CD4-positive, alpha-beta T cell (primary cell): ENCODE measurements around the gene KCNJ11. TPM values are rescaled to one million over a fixed set of nuclear protein-coding genes. Genes with fewer than 3 reads are reported as not detected.

Experiments used
- ATAC-seq: fragments of 200-7000 bp; cut with Tn5 transposase; one replicate; pipeline ENCODE4 v1.10.0; 2022; ENCODE audit warnings: mild to moderate bottlenecking; ENCODE audit not compliant: poor library complexity
- CTCF ChIA-PET: fragments of 350-600 bp; sonication (Branson Sonifier 250); formaldehyde crosslinking; loops from one replicate; lab custom pipeline; 2021; ENCODE audit warnings: antibody characterized with exemption, inconsistent platforms; lab: Charles Lee
- POLR2A ChIA-PET: fragments of 350-600 bp; sonication (Branson Sonifier 250); formaldehyde crosslinking; loops from one replicate; lab custom pipeline; 2021; ENCODE audit warnings: antibody characterized with exemption, inconsistent platforms; lab: Charles Lee
- DNase-seq, 14 experiments: peaks; one replicate each; pipeline ENCODE4 v3.0.0-alpha.2; 2013 to 2020; ENCODE audit warnings: mixed read lengths in 2 of 14
- H3K27ac ChIP-seq, 2 donors: one replicate each; pipeline versions ENCODE4 v1.5.1 to v1.7.0; 2013; ENCODE audit warnings: low read length in 2 of 2, low read depth in 1 of 2, mild to moderate bottlenecking in 1 of 2
- H3K27me3 ChIP-seq, 2 experiments: 1 replicate in 1 of 2; 2 replicates in 1 of 2; pipeline versions ENCODE4 v1.6.1 to v1.7.0; 2013; ENCODE audit warnings: low read length in 2 of 2, control low read depth in 1 of 2, mild to moderate bottlenecking in 1 of 2, moderate library complexity in 1 of 2; ENCODE audit not compliant: insufficient read depth in 2 of 2, control insufficient read depth in 1 of 2
- H3K36me3 ChIP-seq: one replicate; pipeline ENCODE4 v1.6.1; 2013; ENCODE audit warnings: low read length, control low read depth; ENCODE audit not compliant: insufficient read depth
- H3K4me1 ChIP-seq: one replicate; pipeline ENCODE4 v1.6.1; 2013; ENCODE audit warnings: low read length, control low read depth; ENCODE audit not compliant: insufficient read depth
- H3K4me3 ChIP-seq: one replicate; pipeline ENCODE4 v1.5.1; 2013; ENCODE audit warnings: mild to moderate bottlenecking, low read length, moderate library complexity
- H3K9me3 ChIP-seq, 2 experiments: 1 replicate in 1 of 2; 2 replicates in 1 of 2; pipeline versions ENCODE4 v1.6.1 to v1.7.0; 2013; ENCODE audit warnings: low read length in 2 of 2, mild to moderate bottlenecking in 2 of 2, control low read depth in 1 of 2, moderate library complexity in 1 of 2; ENCODE audit not compliant: control insufficient read depth in 1 of 2, insufficient read depth in 1 of 2
- H3K27ac Mint-ChIP-seq: one replicate; pipeline ENCODE4 v1.8.0; 2020; ENCODE audit warnings: mixed read lengths
- H3K27me3 Mint-ChIP-seq: one replicate; pipeline ENCODE4 v1.8.0; 2021; ENCODE audit warnings: mixed read lengths
- H3K36me3 Mint-ChIP-seq: one replicate; pipeline ENCODE4 v1.8.0; 2021; ENCODE audit warnings: low read depth, mixed read lengths
- H3K4me1 Mint-ChIP-seq: one replicate; pipeline ENCODE4 v1.8.0; 2021; ENCODE audit warnings: low read depth, mixed read lengths
- H3K4me3 Mint-ChIP-seq: one replicate; pipeline ENCODE4 v1.8.0; 2020; ENCODE audit warnings: mild to moderate bottlenecking, mixed read lengths
- H3K9me3 Mint-ChIP-seq: one replicate; pipeline ENCODE4 v1.8.0; 2020; ENCODE audit warnings: mixed read lengths
- CTCF ChIP-seq: fragments of 200-600 bp; IDR thresholded peaks from one replicate; pipeline ENCODE4 v1.8.0; 2022; ENCODE audit warnings: antibody characterized with exemption, mild to moderate bottlenecking
- intact Hi-C, 2 experiments: fragments of 100-400 bp; cut with DNase I in 1 of 2; cut with micrococcal nuclease in 1 of 2; formaldehyde crosslinking; loops; one replicate each; pipeline versions ENCODE4 v1.15.1 to v1.9.0; 2023 to 2025; cut with DNase I, micrococcal nuclease
- total RNA-seq, 174 experiments: library from RNA in 2 of 174; stranded (reverse) in 2 of 174; gene quantifications; one replicate each; pipeline ENCODE4 v1.2.3 and lab custom pipeline; 2021 to 2026

The KCNJ11 gene
- total RNA-seq, 2 experiments from 2014 or later = 0.08 TPM; not detected in 1

DNA sequence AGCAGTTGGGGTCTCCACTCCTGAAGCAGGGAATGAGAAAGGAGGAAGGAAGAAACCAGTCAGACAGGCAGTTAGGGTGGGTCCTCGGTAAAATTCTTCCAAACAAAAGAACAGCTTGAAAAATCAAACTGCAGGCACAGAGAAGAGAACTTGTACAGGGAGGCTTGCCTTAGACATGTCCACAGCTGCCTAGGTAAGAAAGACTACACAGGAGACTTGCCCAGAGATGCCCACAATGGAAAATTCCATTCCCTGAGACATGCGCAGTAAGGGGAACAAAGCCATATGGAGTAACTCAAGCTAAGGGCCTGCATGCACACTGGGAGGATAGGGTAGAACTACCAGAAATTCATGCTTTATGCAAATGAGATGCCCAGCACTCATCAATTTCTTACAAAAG is 9.8 kb downstream of the KCNJ11 start:
- no peaks in the 10 kb centered on the region for H3K9me3 Mint-ChIP-seq
- Histone ChIP-seq H3K9me3 (peaks cover 0 to 2% of the 10 kb centered on the region in 2 experiments), H3K4me1 (no peaks in the 10 kb centered on the region), H3K36me3 (no peaks in the 10 kb centered on the region), H3K4me3 (no peak overlapping the region), H3K27ac (no peak overlapping the region), H3K27me3 (no peaks in the 10 kb centered on the region)
- no peaks in the 10 kb centered on the region for H3K27me3 Mint-ChIP-seq
- no peak for DNase-seq
- ATAC-seq = no peak
- intact Hi-C loops = no loop called here
- no peak for TF ChIP-seq CTCF
- no peaks in the 10 kb centered on the region for H3K4me1 Mint-ChIP-seq
- no peak overlapping the region for H3K4me3 Mint-ChIP-seq
- no peak overlapping the region for H3K27ac Mint-ChIP-seq
- H3K36me3 Mint-ChIP-seq = peaks cover 5% of the 10 kb centered on the region
- CTCF ChIA-PET = no interaction called here
- POLR2A ChIA-PET = no interaction called here

DNA sequence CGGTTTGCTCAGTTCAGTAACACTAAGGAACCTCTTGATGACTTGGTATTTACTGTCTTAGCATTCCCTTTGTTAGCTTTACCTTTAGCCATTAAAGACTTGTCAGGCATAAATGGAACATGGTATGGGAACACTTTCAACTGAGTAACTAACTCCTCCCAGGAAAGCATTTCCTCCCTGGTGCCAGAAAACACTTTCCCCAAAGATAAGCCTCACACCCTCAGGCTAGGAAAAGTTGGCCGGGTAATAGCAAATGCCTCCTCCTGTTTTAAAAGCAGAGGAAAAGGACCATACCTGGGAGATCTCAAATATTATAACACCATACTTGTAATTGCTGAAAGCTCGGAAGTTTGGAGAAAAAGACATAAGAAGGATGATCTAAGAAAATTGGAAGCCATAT is 12.0 kb downstream of the KCNJ11 start:
- ChIA-PET CTCF (no interaction called here), POLR2A (no interaction called here)
- TF ChIP-seq CTCF = no peak
- intact Hi-C loops = no loop called here
- Mint-ChIP-seq H3K4me3 (no peak overlapping the region), H3K27me3 (no peaks in the 10 kb centered on the region), H3K9me3 (peaks cover 5% of the 10 kb centered on the region), H3K27ac (no peak overlapping the region), H3K4me1 (no peaks in the 10 kb centered on the region), H3K36me3 (peaks cover 26% of the 10 kb centered on the region)
- no peaks in the 10 kb centered on the region for H3K27me3 ChIP-seq
- ATAC-seq (no peak), DNase-seq (no peak)
- no peaks in the 10 kb centered on the region for H3K4me1 ChIP-seq
- peaks cover 5% of the 10 kb centered on the region for H3K36me3 ChIP-seq
- H3K9me3 ChIP-seq = peaks cover 15 to 24% of the 10 kb centered on the region in 2 experiments
- H3K27ac ChIP-seq = no peak overlapping the region
- no peak overlapping the region for H3K4me3 ChIP-seq

DNA sequence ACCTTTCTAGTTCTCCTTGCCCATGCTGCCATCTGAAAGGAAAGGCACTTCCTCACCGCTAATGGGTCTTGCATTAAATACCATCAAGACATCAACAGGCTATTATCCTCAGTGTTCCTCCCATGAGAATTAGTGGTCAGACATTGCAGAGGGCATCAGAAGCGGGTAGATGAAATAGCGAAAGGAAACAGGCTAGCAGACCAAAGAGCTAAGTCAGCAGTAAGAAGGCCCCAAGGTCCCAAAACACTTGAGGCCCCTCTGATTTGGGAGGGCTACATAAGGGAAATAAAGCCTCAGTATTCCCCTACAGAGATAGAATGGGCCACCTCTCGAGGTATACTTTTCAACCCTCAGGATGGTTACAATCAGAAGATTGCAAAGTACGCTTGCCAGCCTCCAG is 12.9 kb downstream of the KCNJ11 start:
- H3K4me1 ChIP-seq = no peaks in the 10 kb centered on the region
- no peak overlapping the region for H3K27ac ChIP-seq
- ChIA-PET CTCF (no interaction called here), POLR2A (no interaction called here)
- no peak overlapping the region for H3K27ac Mint-ChIP-seq
- peaks cover 36% of the 10 kb centered on the region for H3K36me3 Mint-ChIP-seq
- peaks cover 17 to 33% of the 10 kb centered on the region in 2 experiments for H3K9me3 ChIP-seq
- ATAC-seq (no peak), DNase-seq (no peak)
- H3K4me1 Mint-ChIP-seq = no peaks in the 10 kb centered on the region
- H3K27me3 Mint-ChIP-seq = no peaks in the 10 kb centered on the region
- H3K27me3 ChIP-seq = no peaks in the 10 kb centered on the region
- H3K36me3 ChIP-seq = peaks cover 5% of the 10 kb centered on the region
- intact Hi-C loops = no loop called here
- no peak overlapping the region for H3K4me3 Mint-ChIP-seq
- no peak for TF ChIP-seq CTCF
- H3K9me3 Mint-ChIP-seq = peaks cover 12% of the 10 kb centered on the region
- no peak overlapping the region for H3K4me3 ChIP-seq
